Measurements from ENCODE around the gene APH1B.

The APH1B gene

GRCh38 chr15:63283126-63283525, 5.7 kb downstream of the APH1B start:
- Histone ChIP-seq H3K4me1 (no peaks in the 10 kb centered on the region), H3K27ac (no peak overlapping the region), H3K4me3 (ENCODE audit: low read depth, low read length) (no peak overlapping the region)

GRCh38 chr15:63284335-63284734, 6.9 kb downstream of the APH1B start:
- TF ChIP-seq CTCF (IDR thresholded peaks at IDR 0.05): no peak
- H3K27ac ChIP-seq: no peak overlapping the region
- no peak overlapping the region for H3K4me3 ChIP-seq (ENCODE audit: low read depth, low read length)
- no peaks in the 10 kb centered on the region for H3K36me3 ChIP-seq (ENCODE audit: control insufficient read depth, insufficient read depth, low read length)
- no peak overlapping the region for H3K9ac ChIP-seq
- no peak overlapping the region for H3K4me2 ChIP-seq (ENCODE audit: low read length)
- H2AFZ ChIP-seq: no peak overlapping the region
- no peaks in the 10 kb centered on the region for H3K79me2 ChIP-seq
- H3K4me1 ChIP-seq: no peaks in the 10 kb centered on the region
- H3K27me3 ChIP-seq (ENCODE audit: control insufficient read depth, insufficient read depth, low read length): no peaks in the 10 kb centered on the region
- no peaks in the 10 kb centered on the region for H3K9me3 ChIP-seq (ENCODE audit: control insufficient read depth, low read length)

More at GRCh38 chr15:63283126-63283525, 5.7 kb downstream of the APH1B start:
- Histone ChIP-seq H2AFZ (no peak overlapping the region), H3K36me3 (ENCODE audit: control insufficient read depth, insufficient read depth, low read length) (no peaks in the 10 kb centered on the region), H3K4me2 (ENCODE audit: low read length) (no peak overlapping the region), H3K79me2 (no peaks in the 10 kb centered on the region), H3K27me3 (ENCODE audit: control insufficient read depth, insufficient read depth, low read length) (no peaks in the 10 kb centered on the region), H3K9ac (no peak overlapping the region), H3K9me3 (ENCODE audit: control insufficient read depth, low read length) (no peaks in the 10 kb centered on the region)
- TF ChIP-seq CTCF (IDR thresholded peaks at IDR 0.05): no peak

GRCh38 chr15:63287109-63287508, 9.7 kb downstream of the APH1B start:
- no peaks in the 10 kb centered on the region for H3K4me1 ChIP-seq
- H3K4me3 ChIP-seq (ENCODE audit: low read depth, low read length): no peak overlapping the region
- TF ChIP-seq CTCF (IDR thresholded peaks at IDR 0.05): no peak
- H3K79me2 ChIP-seq: no peaks in the 10 kb centered on the region
- no peak overlapping the region for H3K4me2 ChIP-seq (ENCODE audit: low read length)
- H3K27ac ChIP-seq: no peak overlapping the region
- H3K27me3 ChIP-seq (ENCODE audit: control insufficient read depth, insufficient read depth, low read length): no peaks in the 10 kb centered on the region
- no peaks in the 10 kb centered on the region for H3K36me3 ChIP-seq (ENCODE audit: control insufficient read depth, insufficient read depth, low read length)
- H3K9ac ChIP-seq: no peak overlapping the region
- no peak overlapping the region for H2AFZ ChIP-seq
- H3K9me3 ChIP-seq (ENCODE audit: control insufficient read depth, low read length): no peaks in the 10 kb centered on the region

- Histone ChIP-seq H3K9me3 (ENCODE audit: control insufficient read depth, low read length) (no peaks in the 10 kb centered on the region), H3K9ac (no peak overlapping the region), H3K79me2 (no peaks in the 10 kb centered on the region), H3K4me3 (ENCODE audit: low read depth, low read length) (no peak overlapping the region), H3K4me1 (no peaks in the 10 kb centered on the region), H2AFZ (no peak overlapping the region), H3K4me2 (ENCODE audit: low read length) (no peak overlapping the region), H3K27ac (no peak overlapping the region), H3K27me3 (ENCODE audit: control insufficient read depth, insufficient read depth, low read length) (no peaks in the 10 kb centered on the region), H3K36me3 (ENCODE audit: control insufficient read depth, insufficient read depth, low read length) (no peaks in the 10 kb centered on the region)
- no peak for TF ChIP-seq CTCF (IDR thresholded peaks at IDR 0.05)
Observed at GRCh38 chr15:63288342-63288741, 10.9 kb downstream of the APH1B start.

GRCh38 chr15:63288778-63289378, 11.5 kb downstream of the APH1B start:
- Histone ChIP-seq H3K4me1 (no peaks in the 10 kb centered on the region), H3K36me3 (ENCODE audit: control insufficient read depth, insufficient read depth, low read length) (no peaks in the 10 kb centered on the region), H3K4me3 (ENCODE audit: low read depth, low read length) (no peak overlapping the region), H3K9ac (no peak overlapping the region), H3K27me3 (ENCODE audit: control insufficient read depth, insufficient read depth, low read length) (no peaks in the 10 kb centered on the region), H3K27ac (no peak overlapping the region), H3K79me2 (no peaks in the 10 kb centered on the region), H3K9me3 (ENCODE audit: control insufficient read depth, low read length) (no peaks in the 10 kb centered on the region), H3K4me2 (ENCODE audit: low read length) (no peak overlapping the region), H2AFZ (no peak overlapping the region)
- TF ChIP-seq CTCF (IDR thresholded peaks at IDR 0.05): peak; percentile 42

Data from parathyroid adenoma (tissue), 2 donors.